ENCODE data around the gene SOS2. TPM values are rescaled to one million over a fixed set of nuclear protein-coding genes. Genes with fewer than 3 reads are reported as not detected.

The SOS2 gene
- total and polyA plus RNA-seq, 2 of the 4 experiments (the other 2 are of a cell fraction), result 6.3 to 10.9 TPM

DNA sequence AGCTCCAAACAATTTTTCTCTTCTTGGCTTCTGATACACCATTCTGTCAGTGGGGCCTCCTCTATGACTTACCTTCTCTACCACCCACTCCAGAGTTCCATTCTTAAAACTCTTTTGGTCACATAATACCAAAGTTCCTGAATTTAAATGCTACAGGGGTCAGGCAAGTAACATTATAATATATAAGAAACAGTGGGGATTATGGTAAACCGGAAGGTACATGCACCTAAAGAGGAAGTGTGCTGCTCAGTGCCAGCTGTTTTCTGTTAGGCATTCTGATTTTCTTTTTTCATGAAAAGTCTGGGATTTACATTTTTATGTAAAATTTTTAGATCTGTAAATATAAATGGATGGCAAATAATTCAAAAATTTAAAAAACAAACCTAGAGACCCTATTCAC lies 39.9 kb downstream of the SOS2 start:
- Histone ChIP-seq H3K23ac (ENCODE audit: low read depth, low read length) (no peak overlapping the region), H3K4me2 (ENCODE audit: low read depth, low read length) (no peak overlapping the region), H3K9me1 (ENCODE audit: insufficient read depth, low read length) (no peaks in the 10 kb centered on the region), H4K8ac (ENCODE audit: low read depth in 2 of 2, low read length in 2 of 2) (no peak overlapping the region), H2BK120ac (ENCODE audit: low read depth, low read length) (no peak overlapping the region), H2AK5ac (ENCODE audit: low read depth, low read length) (no peak overlapping the region), H2BK15ac (ENCODE audit: low read depth, low read length) (no peak overlapping the region), H3K14ac (replicated peaks; ENCODE audit: low read depth, low read length) (no peak overlapping the region), H4K91ac (ENCODE audit: insufficient read depth, low read depth, low read length) (no peak overlapping the region), H3K4me1 (ENCODE audit: control insufficient read depth, insufficient read depth, low read length) (no peaks in the 10 kb centered on the region), H3K27ac (ENCODE audit: insufficient read depth, low read length) (no peak overlapping the region), H3K18ac (ENCODE audit: low read depth, low read length) (no peak overlapping the region), H4K5ac (ENCODE audit: low read depth, low read length) (no peak overlapping the region), H3K4me3 (ENCODE audit: insufficient read depth, low read depth, low read length) (no peak overlapping the region), H3K9ac (ENCODE audit: low read depth, low read length) (no peak overlapping the region), H3K27me3 (ENCODE audit: control insufficient read depth, insufficient read depth, low read length) (no peaks in the 10 kb centered on the region), H2AFZ (replicated peaks; ENCODE audit: low read length, poor library complexity) (no peak overlapping the region), H2AK9ac (replicated peaks; ENCODE audit: low read depth, low read length, poor library complexity) (no peak overlapping the region), H3K4ac (ENCODE audit: low read depth, low read length) (no peak overlapping the region), H3K56ac (ENCODE audit: extremely low read depth, insufficient read depth, low read length) (no peak overlapping the region), H2BK5ac (ENCODE audit: low read depth, low read length, poor library complexity, severe bottlenecking) (no peak overlapping the region), H3K9me3 (ENCODE audit: control insufficient read depth, insufficient read depth, low read length) (no peaks in the 10 kb centered on the region), H3K36me3 (ENCODE audit: control insufficient read depth, insufficient read depth, low read length) (peaks cover 15% of the 10 kb centered on the region), H3K79me1 (ENCODE audit: low read depth in 1 of 2, low read length in 2 of 2) (peaks cover 0 to 9% of the 10 kb centered on the region in 2 experiments; a peak in 1 of 4 replicates), H2BK20ac (ENCODE audit: low read depth, low read length) (no peak overlapping the region), H4K20me1 (ENCODE audit: insufficient read depth, low read length) (no peaks in the 10 kb centered on the region)
- ChIA-PET CTCF (no interaction called here), POLR2A (ENCODE audit: unreplicated experiment) (no interaction called here)
- dilution Hi-C loops (cut with HindIII; ENCODE audit: low sequenced_read_pairs, unreplicated experiment) (no loop called here), in situ Hi-C loops (cut with MboI; ENCODE audit: low sequenced_read_pairs) (no loop called here), intact Hi-C loops (cut with micrococcal nuclease) (no loop called here)
- DNase-seq (no peak), ATAC-seq (ENCODE audit: low read depth) (no peak)
- no peak for TF ChIP-seq NFE2L2 (IDR thresholded peaks at IDR 0.05; ENCODE audit: low read depth, low read length)
- TF ChIP-seq CTCF (conservative IDR thresholded peaks at IDR 0.05; ENCODE audit: low read depth, low read length), result no peak
- TF ChIP-seq MAFK (IDR thresholded peaks at IDR 0.05; ENCODE audit: low read depth, low read length), result no peak
- TF ChIP-seq BHLHE40 (IDR thresholded peaks at IDR 0.05; ENCODE audit: low read depth, low read length), result no peak
- TF ChIP-seq RFX5 (IDR thresholded peaks at IDR 0.05; ENCODE audit: low read depth, low read length), result no peak
- TF ChIP-seq SMC3 (IDR thresholded peaks at IDR 0.05; ENCODE audit: low read depth, low read length), result no peak
- TF ChIP-seq CEBPB (IDR thresholded peaks at IDR 0.05; ENCODE audit: low read depth, low read length), result no peak
- TF ChIP-seq, protein P1, sequence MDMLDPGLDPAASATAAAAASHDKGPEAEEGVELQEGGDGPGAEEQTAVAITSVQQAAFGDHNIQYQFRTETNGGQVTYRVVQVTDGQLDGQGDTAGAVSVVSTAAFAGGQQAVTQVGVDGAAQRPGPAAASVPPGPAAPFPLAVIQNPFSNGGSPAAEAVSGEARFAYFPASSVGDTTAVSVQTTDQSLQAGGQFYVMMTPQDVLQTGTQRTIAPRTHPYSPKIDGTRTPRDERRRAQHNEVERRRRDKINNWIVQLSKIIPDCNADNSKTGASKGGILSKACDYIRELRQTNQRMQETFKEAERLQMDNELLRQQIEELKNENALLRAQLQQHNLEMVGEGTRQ (IDR thresholded peaks at IDR 0.05; ENCODE audit: low read depth, low read length), result no peak
- TF ChIP-seq POLR2A (IDR thresholded peaks at IDR 0.05; ENCODE audit: low read depth, low read length), result no peak
- TF ChIP-seq FOS (IDR thresholded peaks at IDR 0.05; ENCODE audit: low read depth, low read length), result no peak
- TF ChIP-seq CHD1 (IDR thresholded peaks at IDR 0.05; ENCODE audit: low read depth, low read length), result no peak
- TF ChIP-seq RAD21 (IDR thresholded peaks at IDR 0.05; ENCODE audit: low read length), result no peak
- TF ChIP-seq RCOR1 (IDR thresholded peaks at IDR 0.05; ENCODE audit: insufficient replicate concordance, low read length), result no peak
- no peak for TF ChIP-seq MAZ (IDR thresholded peaks at IDR 0.05; ENCODE audit: borderline replicate concordance, low read depth, low read length)
- no peak for TF ChIP-seq ELK1 (IDR thresholded peaks at IDR 0.05; ENCODE audit: borderline replicate concordance, low read depth, low read length)
- WGBS, 2 experiments (ENCODE audit: extremely low coverage in 2 of 2, insufficient read length in 1 of 2), result no CpG with 5 or more reads among the region's 1 CpG
- no TSS peak for BruUV-seq (replicated peaks)
